ENCODE data around the gene ZSCAN1. TPM values are rescaled to one million over a fixed set of nuclear protein-coding genes. Genes with fewer than 3 reads are reported as not detected.

Gene ZSCAN1
- total RNA-seq, 1 donor from 2014 or later: 3.5 TPM

GRCh38 chr19:58034477-58034793, 610 bp downstream of the ZSCAN1 start:
- Mint-ChIP-seq H3K27me3 (ENCODE audit: low read depth) (peaks cover 2% of the 10 kb centered on the region), H3K9me3 (peaks cover 18% of the 10 kb centered on the region), H3K36me3 (peaks cover 16% of the 10 kb centered on the region), H3K4me3 (peak overlapping the region; percentile 69), H3K4me1 (peaks cover 2% of the 10 kb centered on the region), H3K27ac (no peak overlapping the region)
- TF ChIP-seq, protein P1, sequence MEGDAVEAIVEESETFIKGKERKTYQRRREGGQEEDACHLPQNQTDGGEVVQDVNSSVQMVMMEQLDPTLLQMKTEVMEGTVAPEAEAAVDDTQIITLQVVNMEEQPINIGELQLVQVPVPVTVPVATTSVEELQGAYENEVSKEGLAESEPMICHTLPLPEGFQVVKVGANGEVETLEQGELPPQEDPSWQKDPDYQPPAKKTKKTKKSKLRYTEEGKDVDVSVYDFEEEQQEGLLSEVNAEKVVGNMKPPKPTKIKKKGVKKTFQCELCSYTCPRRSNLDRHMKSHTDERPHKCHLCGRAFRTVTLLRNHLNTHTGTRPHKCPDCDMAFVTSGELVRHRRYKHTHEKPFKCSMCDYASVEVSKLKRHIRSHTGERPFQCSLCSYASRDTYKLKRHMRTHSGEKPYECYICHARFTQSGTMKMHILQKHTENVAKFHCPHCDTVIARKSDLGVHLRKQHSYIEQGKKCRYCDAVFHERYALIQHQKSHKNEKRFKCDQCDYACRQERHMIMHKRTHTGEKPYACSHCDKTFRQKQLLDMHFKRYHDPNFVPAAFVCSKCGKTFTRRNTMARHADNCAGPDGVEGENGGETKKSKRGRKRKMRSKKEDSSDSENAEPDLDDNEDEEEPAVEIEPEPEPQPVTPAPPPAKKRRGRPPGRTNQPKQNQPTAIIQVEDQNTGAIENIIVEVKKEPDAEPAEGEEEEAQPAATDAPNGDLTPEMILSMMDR (IDR thresholded peaks at IDR 0.05; ENCODE audit: unreplicated experiment): no peak
- DNase-seq (ENCODE audit: low spot score in 2 of 2, unreplicated experiment in 2 of 2): no peak

DNA sequence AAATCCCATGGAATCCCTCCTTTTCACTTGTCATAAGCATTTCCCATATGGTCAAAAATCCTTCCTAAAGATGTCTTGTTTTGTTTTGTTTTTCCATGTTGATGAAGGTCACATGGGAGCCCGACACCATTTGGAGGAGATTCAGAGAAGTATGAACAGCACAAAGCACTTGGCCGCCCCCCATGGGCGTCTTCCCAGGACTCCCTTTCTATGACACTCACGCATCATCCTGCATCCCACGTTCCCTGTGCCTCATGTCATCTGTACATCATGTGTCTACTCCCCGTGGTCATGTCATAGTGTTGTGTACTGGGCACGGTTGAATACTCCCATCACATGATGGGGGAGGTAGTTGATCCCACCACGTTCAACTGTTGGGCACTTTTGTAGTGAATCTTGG, 2.0 kb downstream of the ZSCAN1 start:
- no peak for DNase-seq (ENCODE audit: low spot score in 2 of 2, unreplicated experiment in 2 of 2)
- no peak overlapping the region for H3K27ac Mint-ChIP-seq
- peaks cover 2% of the 10 kb centered on the region for H3K4me1 Mint-ChIP-seq
- peaks cover 16% of the 10 kb centered on the region for H3K36me3 Mint-ChIP-seq
- TF ChIP-seq, protein P1 (IDR thresholded peaks at IDR 0.05; ENCODE audit: unreplicated experiment): no peak
- H3K27me3 Mint-ChIP-seq (ENCODE audit: low read depth): peaks cover 2% of the 10 kb centered on the region
- H3K9me3 Mint-ChIP-seq: peaks cover 19% of the 10 kb centered on the region
- H3K4me3 Mint-ChIP-seq: peak overlapping the region; percentile 69

DNA sequence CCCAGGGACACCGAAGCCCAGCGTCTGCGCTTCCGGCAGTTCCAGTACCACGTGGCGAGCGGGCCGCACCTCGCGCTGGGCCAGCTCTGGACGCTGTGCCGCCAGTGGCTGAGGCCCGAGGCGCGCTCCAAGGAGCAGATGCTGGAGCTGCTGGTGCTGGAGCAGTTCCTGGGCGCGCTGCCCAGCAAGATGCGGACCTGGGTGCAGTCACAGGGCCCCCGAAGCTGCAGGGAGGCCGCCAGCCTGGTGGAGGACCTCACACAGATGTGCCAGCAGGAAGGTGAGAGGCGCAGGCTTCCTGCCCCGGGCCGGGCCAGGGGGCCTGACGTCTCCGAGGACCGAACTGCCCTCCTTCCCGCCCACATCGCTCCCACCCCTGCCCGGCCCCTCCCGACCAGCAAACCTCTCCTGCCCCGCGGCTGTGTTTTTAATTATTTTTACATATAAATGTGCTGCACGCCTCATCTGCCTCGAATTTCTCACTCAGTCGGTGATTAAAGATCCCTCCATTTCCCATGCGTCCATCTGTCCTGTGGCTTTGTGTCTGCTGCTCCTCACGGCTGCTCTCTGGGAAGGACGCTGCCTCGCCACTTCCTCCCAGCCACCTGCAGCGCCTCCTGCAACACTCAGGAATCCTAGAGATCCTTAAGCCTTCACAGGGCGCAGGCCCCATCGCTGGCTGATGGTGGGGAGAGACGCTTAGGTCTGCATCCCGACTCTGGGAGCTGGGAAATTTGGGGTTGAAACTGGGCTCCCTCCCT, 4.3 kb downstream of the ZSCAN1 start:
- peaks cover 2% of the 10 kb centered on the region for H3K4me1 Mint-ChIP-seq
- peaks cover 30% of the 10 kb centered on the region for H3K9me3 Mint-ChIP-seq
- H3K36me3 Mint-ChIP-seq: peaks cover 16% of the 10 kb centered on the region
- DNase-seq (ENCODE audit: low spot score in 2 of 2, unreplicated experiment in 2 of 2): no peak
- no peak overlapping the region for H3K27ac Mint-ChIP-seq
- peaks cover 2% of the 10 kb centered on the region for H3K27me3 Mint-ChIP-seq (ENCODE audit: low read depth)
- H3K4me3 Mint-ChIP-seq: no peak overlapping the region
- TF ChIP-seq, protein P1 (IDR thresholded peaks at IDR 0.05; ENCODE audit: unreplicated experiment): no peak

- Mint-ChIP-seq H3K4me3 (no peak overlapping the region), H3K36me3 (peaks cover 16% of the 10 kb centered on the region), H3K27ac (no peak overlapping the region), H3K9me3 (peaks cover 35% of the 10 kb centered on the region), H3K4me1 (peaks cover 2% of the 10 kb centered on the region), H3K27me3 (ENCODE audit: low read depth) (peaks cover 2% of the 10 kb centered on the region)
- TF ChIP-seq, protein P1 (IDR thresholded peaks at IDR 0.05; ENCODE audit: unreplicated experiment): no peak
- no peak for DNase-seq (ENCODE audit: low spot score in 2 of 2, unreplicated experiment in 2 of 2)
Observed at GRCh38 chr19:58038688-58039204, 4.9 kb downstream of the ZSCAN1 start.

GRCh38 chr19:58040751-58041525, 7.1 kb downstream of the ZSCAN1 start:
- H3K27me3 Mint-ChIP-seq (ENCODE audit: low read depth): peaks cover 2% of the 10 kb centered on the region
- H3K4me1 Mint-ChIP-seq: peaks cover 2% of the 10 kb centered on the region
- H3K36me3 Mint-ChIP-seq: peaks cover 9% of the 10 kb centered on the region
- TF ChIP-seq, protein P1 (IDR thresholded peaks at IDR 0.05; ENCODE audit: unreplicated experiment): no peak
- H3K27ac Mint-ChIP-seq: no peak overlapping the region
- H3K4me3 Mint-ChIP-seq: no peak overlapping the region
- no peak for DNase-seq (ENCODE audit: low spot score in 2 of 2, unreplicated experiment in 2 of 2)
- H3K9me3 Mint-ChIP-seq: peaks cover 30% of the 10 kb centered on the region

Data from mesothelial cell of epicardium (in vitro differentiated cells).